GM12864 (cell line): ENCODE results near the gene SLC22A14.

Experiments used
- DNase-seq: peaks from one replicate; pipeline ENCODE4 v3.0.0-alpha.2; 2011; ENCODE audit warnings: low read depth
- H3K4me3 ChIP-seq: 2 replicates; pipeline ENCODE4 v1.5.1; 2011; ENCODE audit warnings: mild to moderate bottlenecking, low read depth, low read length, control low read depth
- TF ChIP-seq, protein P1 (sequence below): IDR thresholded peaks from 2 replicates; pipeline ENCODE4 v1.5.1; 2011; ENCODE audit warnings: low read depth, mild to moderate bottlenecking, moderate library complexity, low read length, control low read depth, inconsistent platforms; ENCODE audit errors: missing control alignments

Gene SLC22A14

DNA sequence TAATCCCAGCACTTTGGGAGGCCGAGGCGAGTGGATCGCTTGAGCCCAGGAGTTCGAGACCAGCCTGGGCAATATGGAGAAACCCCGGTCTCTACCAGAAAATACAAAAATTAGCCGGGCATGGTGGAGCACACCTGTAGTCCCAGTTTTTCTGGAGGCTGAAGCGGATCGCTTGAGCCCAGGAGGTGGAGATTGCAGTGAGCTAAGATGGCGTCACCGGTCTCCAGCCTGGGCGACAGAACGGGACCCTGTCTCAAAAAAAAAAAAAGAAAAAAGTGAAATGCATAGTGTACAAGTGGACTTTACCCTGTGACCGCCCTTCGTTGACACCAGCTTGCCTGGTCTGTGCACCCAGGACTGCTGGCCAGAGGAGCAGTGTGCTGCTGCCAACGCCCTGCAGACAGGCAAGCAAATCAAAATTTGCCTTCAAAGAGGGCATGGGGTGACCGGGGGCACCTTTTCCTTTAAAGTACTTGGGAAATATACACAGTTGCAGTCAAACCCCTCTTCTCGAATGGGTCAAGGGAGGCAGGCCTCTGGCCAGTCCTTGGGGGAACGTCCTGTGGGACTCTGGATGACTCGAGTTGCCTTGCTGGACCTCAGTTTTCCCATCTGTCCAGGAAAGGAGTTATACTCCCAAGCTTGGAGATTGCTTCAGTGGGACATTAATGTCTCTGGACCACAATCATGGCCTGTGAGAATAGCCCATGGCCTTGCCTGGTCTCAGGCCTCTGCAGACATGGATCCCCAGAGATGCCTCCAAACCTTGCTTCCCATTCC is 65.5 kb downstream of the SLC22A14 start:
- no peak for DNase-seq
- H3K4me3 ChIP-seq, result peak overlapping the region; percentile 87
- TF ChIP-seq, protein P1, sequence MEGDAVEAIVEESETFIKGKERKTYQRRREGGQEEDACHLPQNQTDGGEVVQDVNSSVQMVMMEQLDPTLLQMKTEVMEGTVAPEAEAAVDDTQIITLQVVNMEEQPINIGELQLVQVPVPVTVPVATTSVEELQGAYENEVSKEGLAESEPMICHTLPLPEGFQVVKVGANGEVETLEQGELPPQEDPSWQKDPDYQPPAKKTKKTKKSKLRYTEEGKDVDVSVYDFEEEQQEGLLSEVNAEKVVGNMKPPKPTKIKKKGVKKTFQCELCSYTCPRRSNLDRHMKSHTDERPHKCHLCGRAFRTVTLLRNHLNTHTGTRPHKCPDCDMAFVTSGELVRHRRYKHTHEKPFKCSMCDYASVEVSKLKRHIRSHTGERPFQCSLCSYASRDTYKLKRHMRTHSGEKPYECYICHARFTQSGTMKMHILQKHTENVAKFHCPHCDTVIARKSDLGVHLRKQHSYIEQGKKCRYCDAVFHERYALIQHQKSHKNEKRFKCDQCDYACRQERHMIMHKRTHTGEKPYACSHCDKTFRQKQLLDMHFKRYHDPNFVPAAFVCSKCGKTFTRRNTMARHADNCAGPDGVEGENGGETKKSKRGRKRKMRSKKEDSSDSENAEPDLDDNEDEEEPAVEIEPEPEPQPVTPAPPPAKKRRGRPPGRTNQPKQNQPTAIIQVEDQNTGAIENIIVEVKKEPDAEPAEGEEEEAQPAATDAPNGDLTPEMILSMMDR, result no peak

DNA sequence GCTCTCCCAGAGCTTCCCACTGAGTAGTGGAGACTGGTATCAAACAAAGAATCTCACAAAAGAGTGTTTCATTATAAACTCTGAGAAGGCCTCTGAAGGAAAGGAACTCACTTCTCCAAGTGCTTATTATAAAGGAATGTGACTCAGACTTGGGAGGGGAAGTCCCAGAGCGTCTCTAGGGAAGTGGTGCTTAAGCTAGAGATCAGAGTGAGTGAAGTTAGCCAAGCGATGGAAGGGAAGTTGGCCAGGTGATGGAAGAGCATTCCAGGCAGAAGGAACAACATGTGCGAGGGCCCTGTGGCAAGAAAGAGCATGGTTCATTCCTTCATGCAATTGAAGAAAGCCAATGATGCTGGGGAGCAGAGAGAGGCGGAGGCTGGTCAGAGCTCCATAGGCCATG is 66.8 kb downstream of the SLC22A14 start:
- TF ChIP-seq, protein P1, result no peak
- no peak overlapping the region for H3K4me3 ChIP-seq
- no peak for DNase-seq

DNA sequence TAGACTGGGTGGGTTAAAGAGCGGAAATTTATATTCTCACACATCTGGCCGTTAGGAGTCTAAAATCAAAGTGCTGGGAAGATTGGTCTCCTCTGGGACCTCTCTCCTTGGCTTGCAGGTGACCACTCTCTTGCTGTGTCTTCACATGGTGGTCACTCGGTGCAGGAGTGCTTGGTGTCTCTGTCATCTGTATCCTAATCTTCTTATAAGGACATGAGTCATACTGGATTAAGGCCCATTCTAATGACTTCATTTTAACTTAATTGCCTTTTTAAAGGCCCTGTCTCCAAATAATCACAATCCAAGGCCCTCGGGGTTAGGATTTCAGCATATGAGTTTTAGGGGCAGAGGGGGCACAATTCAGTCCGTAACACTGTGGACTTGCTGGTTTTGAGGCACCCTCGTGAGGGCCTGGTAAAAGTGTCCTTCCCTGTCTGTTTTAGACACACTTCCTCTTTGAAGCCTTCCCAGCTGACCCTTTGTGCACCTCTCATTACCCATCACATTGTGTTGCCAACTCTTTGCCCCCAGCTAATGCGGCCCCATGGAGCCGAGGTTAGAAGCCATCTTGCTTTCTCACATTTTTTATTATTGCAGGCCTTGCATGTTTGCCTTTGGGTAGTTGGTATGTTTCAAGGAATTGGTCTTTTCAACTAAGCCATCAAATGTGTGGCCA is 67.7 kb downstream of the SLC22A14 start:
- no peak for DNase-seq
- no peak overlapping the region for H3K4me3 ChIP-seq
- TF ChIP-seq, protein P1, result no peak

DNA sequence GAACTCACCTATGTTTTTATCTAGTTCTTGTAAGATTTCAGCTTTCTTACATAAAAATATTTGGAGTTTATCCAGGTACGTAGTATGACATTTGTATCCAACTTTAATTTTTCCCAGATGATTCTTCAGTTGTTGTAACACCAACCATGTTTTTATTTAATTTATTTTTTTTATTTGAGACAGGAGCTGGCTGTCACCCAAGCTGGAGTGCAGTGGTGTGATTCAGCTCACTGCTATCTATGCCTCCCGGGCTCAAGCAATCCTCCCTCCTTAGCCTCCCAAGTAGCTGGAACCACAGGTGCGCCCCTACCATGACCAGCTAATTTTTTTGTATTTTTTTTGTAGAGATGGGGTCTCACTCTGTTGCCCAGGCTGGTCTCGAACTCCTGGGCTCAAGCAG is 71.1 kb downstream of the SLC22A14 start:
- no peak for DNase-seq
- TF ChIP-seq, protein P1, result no peak
- no peak overlapping the region for H3K4me3 ChIP-seq

DNA sequence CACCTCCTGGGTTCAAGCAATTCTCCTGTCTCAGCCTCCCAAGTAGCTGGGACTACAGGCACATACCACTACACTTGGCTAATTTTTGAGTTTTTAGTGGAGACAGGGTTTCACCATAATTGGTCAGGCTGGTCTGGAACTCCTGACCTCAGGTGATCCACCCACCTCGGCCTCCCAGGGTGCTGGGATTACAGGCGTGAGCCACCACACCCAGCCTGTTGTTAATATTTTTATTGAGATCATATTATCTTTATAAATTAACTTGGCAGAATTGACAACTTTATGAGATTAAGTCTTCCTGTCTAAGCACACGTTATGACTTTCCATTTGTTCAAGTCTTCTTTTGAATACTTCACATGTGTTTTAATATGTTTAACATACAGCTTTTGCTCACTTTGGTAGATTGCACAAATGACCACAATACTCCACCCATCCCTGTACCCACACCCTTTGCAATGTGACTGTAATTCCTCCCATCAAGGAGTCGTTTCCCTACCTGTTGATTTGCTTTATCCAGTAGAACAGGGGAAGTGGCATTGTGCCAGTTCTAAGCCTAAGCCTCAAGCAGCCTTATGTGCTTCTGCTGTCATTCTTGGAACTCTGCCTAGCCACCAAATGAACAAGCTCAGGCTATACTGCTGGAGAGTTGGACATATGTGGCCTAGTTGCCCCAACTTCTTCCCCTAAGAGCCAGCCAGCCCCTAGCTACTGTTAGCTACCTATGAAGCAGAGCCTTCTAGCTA is 72.7 kb downstream of the SLC22A14 start:
- TF ChIP-seq, protein P1, result no peak
- H3K4me3 ChIP-seq, result no peak overlapping the region
- DNase-seq, result no peak

DNA sequence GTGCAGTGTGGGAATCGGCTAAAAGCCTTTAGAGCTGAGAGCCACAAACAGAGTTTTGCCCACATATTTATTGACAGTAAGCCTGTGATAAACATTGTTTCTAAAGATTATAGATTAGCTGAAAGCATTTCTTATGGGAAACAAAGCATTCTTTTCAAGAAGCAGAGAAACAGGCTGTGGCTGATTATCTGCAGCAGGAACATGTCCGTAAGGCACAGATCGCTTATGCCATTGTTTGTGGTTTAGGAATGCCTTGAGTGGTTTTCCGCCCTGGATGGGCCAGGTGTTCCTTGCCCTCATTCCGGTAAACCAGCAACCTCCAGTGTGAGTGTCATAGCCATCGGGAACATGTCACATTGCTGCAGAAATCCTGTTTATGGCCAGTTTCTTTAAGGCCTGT is 76.9 kb downstream of the SLC22A14 start:
- TF ChIP-seq, protein P1, result no peak
- DNase-seq, result no peak
- no peak overlapping the region for H3K4me3 ChIP-seq
